BE2C (cell line): Measurements from ENCODE around the gene PROX1.

ENCODE experiments used
- DNase-seq: peaks from one replicate; pipeline ENCODE4 v3.0.0-alpha.2; 2020
- H3K27me3 ChIP-seq: fragments of 250-450 bp; sonication (Bioruptor Pico); 2 replicates; pipeline ENCODE4 v1.5.1; 2020; ENCODE audit warnings: mild to moderate bottlenecking
- H3K36me3 ChIP-seq: fragments of 250-450 bp; sonication (Bioruptor Pico); 2 replicates; pipeline ENCODE4 v1.5.1; 2020; ENCODE audit warnings: mild to moderate bottlenecking
- H3K4me1 ChIP-seq: fragments of 250-450 bp; sonication (Bioruptor Pico); 2 replicates; pipeline ENCODE4 v1.5.1; 2020
- H3K4me3 ChIP-seq: 2 replicates; pipeline ENCODE4 v1.5.1; 2011; ENCODE audit warnings: low read depth, low read length
- H3K9me3 ChIP-seq: fragments of 250-450 bp; sonication (Bioruptor Pico); 2 replicates; pipeline ENCODE4 v1.5.1; 2020
- TF ChIP-seq, protein P1 (sequence below): IDR thresholded peaks from 2 replicates; pipeline ENCODE4 v1.5.1; 2012; ENCODE audit warnings: mild to moderate bottlenecking, low read depth, low read length

The PROX1 gene

DNA sequence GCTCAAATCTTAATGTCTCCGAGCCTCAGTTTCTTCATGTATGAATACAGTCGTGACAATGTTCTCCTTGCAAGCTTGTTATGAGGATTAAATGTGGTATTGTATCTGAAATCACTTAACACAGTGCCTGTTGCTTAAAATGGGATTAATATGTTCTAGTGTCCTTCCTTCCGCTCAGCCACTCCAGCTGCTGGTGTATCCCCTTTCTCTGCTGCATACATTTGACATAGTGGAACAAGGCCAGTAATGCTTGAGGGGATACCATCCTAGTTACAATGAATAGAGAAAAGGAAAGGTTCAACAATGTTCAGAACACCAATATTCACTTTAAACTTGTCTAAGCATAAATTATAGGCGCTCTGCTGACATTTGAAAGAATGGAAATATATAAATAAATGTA lies 64.0 kb downstream of the PROX1 start:
- no peaks in the 10 kb centered on the region for H3K27me3 ChIP-seq
- no peak overlapping the region for H3K4me3 ChIP-seq
- no peak for DNase-seq
- peaks cover 3% of the 10 kb centered on the region; the same call in 1 of the 2 replicates for H3K9me3 ChIP-seq
- TF ChIP-seq, protein P1, sequence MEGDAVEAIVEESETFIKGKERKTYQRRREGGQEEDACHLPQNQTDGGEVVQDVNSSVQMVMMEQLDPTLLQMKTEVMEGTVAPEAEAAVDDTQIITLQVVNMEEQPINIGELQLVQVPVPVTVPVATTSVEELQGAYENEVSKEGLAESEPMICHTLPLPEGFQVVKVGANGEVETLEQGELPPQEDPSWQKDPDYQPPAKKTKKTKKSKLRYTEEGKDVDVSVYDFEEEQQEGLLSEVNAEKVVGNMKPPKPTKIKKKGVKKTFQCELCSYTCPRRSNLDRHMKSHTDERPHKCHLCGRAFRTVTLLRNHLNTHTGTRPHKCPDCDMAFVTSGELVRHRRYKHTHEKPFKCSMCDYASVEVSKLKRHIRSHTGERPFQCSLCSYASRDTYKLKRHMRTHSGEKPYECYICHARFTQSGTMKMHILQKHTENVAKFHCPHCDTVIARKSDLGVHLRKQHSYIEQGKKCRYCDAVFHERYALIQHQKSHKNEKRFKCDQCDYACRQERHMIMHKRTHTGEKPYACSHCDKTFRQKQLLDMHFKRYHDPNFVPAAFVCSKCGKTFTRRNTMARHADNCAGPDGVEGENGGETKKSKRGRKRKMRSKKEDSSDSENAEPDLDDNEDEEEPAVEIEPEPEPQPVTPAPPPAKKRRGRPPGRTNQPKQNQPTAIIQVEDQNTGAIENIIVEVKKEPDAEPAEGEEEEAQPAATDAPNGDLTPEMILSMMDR: no peak
- H3K4me1 ChIP-seq: no peaks in the 10 kb centered on the region; the same call in 1 of the 2 replicates
- no peaks in the 10 kb centered on the region for H3K36me3 ChIP-seq

DNA sequence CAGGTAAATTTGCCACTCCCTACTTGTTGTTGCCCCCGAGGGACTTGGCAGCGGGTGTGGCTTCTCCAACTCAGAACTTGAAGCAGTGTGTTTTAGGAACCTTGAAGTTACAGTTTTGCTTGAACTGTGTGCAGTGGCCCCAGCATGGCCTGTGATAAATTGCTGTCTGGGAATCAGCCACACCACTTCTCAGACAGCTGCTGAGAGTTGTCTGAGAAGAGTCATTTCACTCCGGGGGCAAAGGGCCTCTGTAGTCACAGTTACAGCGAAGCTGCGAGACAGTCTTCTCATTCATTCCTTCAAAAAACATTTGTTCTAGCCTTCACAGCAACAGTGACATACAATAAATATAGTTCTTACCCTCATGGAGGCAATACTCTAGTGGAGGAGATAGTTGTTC lies 70.3 kb downstream of the PROX1 start:
- no peak overlapping the region for H3K4me3 ChIP-seq
- H3K4me1 ChIP-seq: no peaks in the 10 kb centered on the region
- DNase-seq: no peak
- no peaks in the 10 kb centered on the region for H3K27me3 ChIP-seq
- TF ChIP-seq, protein P1: no peak
- H3K9me3 ChIP-seq: no peaks in the 10 kb centered on the region
- H3K36me3 ChIP-seq: no peaks in the 10 kb centered on the region

DNA sequence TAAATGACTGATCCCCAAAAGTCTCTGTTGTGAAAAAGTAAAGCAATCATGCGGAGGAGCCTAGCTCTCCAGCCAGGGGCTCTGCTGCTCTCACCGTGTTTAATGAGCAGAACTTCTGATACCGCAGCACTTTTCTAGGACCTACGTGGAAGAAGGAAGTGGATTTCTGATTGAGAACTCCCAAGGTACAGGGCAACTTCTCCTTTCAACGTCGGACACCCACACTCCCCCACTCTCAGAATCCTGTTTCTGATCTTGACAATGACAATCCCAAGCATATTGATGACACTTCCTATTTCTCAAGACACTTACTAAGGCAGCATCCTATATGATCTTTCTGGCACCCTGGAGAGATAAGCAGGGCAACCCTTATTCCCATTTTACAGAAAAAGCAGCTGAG lies 78.4 kb downstream of the PROX1 start:
- Histone ChIP-seq H3K4me1 (no peaks in the 10 kb centered on the region), H3K36me3 (no peaks in the 10 kb centered on the region), H3K27me3 (no peaks in the 10 kb centered on the region), H3K4me3 (no peak overlapping the region), H3K9me3 (no peaks in the 10 kb centered on the region)
- no peak for DNase-seq
- TF ChIP-seq, protein P1: no peak

DNA sequence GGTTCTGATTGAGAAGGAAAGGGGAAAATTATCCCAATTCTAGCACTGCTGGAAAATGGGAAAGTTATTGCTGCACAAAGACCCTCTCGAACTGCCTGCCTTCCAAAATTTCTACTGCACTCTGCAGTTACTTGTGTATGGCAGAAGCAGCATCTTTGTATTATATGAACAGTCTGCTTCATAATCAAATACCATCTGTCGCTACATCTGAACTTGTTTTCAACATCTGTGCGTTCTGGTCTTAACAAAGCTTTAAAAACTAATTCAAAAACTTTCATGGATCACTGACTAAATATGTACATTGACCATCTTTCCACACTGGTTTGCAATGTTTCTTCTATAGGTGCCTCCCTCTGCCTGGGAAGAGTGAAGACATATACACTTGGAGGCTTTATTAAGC lies 79.2 kb downstream of the PROX1 start:
- H3K4me3 ChIP-seq: no peak overlapping the region
- no peak for DNase-seq
- H3K27me3 ChIP-seq: no peaks in the 10 kb centered on the region
- no peaks in the 10 kb centered on the region for H3K4me1 ChIP-seq
- H3K9me3 ChIP-seq: no peaks in the 10 kb centered on the region
- no peaks in the 10 kb centered on the region for H3K36me3 ChIP-seq
- TF ChIP-seq, protein P1: no peak

DNA sequence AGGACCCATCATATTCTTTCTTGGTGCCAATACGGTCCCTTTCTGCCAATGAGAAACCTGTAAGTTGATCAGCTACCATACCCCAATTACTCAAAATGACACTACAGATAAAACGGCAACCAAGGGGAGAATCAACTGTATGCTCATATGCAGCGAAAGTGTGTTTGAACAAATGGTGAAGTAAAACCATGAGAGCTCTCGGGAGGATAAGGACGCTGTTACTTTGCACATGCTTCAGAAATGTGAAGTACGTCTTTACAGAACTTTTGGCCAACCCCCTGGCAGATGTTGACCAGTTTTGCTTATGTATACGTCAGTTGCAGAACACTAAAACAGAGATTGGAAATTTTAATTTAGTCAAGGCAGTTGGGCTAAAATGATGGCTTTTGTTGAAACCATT lies 79.6 kb downstream of the PROX1 start:
- no peaks in the 10 kb centered on the region for H3K9me3 ChIP-seq

DNA sequence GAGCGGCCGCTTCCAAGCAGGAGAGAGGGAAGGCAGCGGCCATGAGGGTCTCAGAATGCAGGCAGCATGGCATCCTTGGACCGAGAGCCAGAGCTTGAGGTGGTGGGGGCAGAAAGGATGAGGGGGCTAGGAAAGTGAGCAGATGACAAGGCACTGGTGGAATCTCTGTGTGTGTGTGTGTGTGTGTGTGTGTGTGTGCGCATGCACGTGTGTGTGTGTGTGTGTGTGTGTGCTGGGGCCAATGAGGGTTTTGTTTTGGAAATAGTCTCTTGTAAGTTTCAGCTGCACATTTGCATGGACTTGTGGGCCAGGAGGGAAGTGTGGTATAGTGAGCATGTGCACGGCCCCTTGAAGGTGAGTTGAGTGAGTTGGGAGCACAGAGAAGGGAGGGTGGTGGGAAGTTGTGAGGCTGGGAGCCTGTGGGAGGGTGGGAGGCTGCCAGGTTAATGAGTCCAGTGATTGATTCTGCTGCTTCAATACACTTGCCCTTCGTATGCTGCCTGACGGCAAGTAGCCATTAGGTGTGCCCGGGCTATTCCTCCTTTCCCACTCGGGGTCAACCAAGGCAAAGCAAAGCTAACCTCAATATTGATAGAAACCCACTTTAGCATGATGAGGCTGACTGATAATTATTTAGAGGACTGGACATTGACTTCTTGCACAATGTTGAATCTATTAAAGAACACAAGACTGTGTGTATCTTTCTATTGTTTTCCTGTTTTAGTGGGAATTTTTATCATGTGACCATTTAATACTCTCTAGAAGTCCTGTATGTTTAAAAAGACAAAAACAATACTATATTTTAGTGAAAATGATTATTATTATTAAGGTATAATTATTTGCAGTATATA lies 80.3 kb downstream of the PROX1 start:
- Histone ChIP-seq H3K27me3 (no peaks in the 10 kb centered on the region), H3K4me3 (no peak overlapping the region), H3K4me1 (no peaks in the 10 kb centered on the region), H3K36me3 (no peaks in the 10 kb centered on the region), H3K9me3 (no peaks in the 10 kb centered on the region)
- DNase-seq: no peak
- TF ChIP-seq, protein P1: no peak

More for the DNA sequence above, 79.6 kb downstream of the PROX1 start:
- H3K4me3 ChIP-seq: no peak overlapping the region
- H3K36me3 ChIP-seq: no peaks in the 10 kb centered on the region
- TF ChIP-seq, protein P1: no peak
- no peaks in the 10 kb centered on the region for H3K4me1 ChIP-seq
- no peak for DNase-seq
- no peaks in the 10 kb centered on the region for H3K27me3 ChIP-seq
